Measurements from ENCODE around the gene VMAC.

Gene VMAC

DNA sequence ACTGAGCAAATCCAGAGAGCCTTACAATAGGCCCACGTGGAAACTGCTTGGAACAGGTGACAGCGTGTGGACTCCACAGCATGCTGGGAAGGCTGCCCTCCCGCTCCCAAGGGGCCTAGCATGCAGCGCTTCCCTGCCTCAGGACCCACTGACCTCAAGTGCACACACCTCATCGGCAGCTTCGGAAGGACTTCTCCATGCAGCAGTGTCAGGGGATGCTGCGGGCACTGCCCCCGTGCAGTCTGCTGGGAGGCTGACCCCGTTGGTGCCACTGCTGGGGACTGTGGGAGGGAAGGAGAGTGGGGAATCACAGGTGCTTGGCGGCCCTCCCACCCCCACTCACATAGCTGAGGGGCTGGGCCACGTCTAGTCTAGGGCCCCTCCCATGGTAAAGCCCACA is 26.6 kb downstream of the VMAC start:
- DNase-seq (ENCODE audit: low read depth in 2 of 2), result no peak

DNA sequence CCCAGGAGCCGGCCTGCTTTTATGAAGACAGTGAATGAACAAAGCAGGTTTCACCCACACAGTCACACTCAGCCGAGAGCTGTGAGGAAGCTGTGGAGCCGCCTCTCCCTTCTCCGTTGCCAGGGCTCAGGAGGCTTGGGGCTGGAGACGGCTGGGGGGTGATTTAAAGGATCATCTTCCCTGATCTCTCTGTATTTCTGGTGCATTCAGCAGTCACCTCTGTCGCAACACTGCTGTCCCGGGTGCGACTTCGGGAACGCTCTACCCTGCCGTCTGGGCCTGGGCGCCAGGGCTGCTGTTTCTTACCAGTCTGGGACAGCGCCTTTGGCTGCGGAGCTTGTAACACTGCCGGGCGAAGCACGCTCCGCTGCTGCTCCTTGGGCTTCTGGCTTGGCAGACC is 27.5 kb downstream of the VMAC start:
- no peak for DNase-seq (ENCODE audit: low read depth in 2 of 2)

DNA sequence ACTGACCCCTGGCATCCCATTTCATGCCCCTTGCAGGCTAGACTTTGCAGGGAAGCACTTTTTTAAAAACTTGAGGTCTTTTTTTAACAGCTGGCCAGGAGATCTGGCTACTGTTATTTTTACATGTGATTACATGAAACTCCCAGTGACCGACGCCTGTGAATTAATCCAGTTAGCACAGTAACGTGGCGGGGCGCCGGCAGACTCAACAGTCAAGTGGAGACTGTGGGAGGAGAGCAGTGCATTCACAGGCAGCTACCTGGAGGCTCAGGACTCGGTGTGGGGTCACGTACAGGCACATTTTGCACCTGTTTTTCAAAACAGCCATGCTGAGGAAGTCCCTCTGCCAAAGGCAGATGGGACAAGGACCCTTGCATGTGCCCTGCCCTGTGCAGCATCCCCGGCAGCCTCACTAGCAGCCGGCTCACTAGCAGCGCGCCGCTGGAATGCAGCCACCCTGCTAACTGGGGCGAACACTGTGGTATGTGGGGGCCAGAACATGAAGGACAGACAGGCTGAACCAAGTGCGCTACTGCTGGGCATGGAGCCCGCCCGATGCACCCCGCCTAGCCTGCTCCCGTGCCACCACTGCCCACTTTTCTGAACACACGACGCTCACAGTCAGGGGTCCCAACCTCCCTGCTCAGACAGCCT is 28.1 kb downstream of the VMAC start:
- DNase-seq (ENCODE audit: low read depth in 2 of 2), result no peak

DNA sequence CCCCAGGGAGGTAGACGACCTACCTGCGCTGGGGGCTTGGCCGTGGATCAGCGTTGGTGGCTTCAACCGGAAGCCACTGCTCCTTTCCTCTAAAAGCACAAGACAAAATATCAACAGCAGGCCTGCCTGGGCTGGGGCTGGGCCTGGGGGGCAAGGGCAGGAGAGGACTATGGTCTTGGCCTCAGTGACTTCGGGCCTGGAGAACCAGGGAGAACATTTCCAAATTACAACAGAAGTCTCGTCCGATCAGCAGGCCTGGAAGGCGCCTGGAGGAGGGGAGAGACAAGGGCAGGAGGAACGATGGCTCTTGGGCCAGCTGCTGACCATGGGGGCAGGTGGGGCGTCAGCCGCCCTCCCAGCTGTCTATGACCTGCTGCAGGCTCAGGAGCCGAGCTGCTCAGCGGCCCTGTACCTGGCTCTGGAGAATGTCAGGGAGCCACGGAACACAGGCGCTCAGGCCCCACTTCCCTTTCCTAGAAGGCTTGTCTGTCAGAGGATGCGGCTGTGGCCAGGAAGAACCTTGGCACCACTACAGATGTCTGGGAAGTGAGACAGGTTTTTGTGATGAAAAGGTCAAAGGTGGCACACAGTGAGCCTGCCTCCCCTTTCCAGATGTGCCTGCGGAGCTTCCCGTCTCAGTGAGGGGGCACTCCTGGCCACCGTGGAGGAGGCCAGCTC is 28.9 kb downstream of the VMAC start:
- no peak for DNase-seq (ENCODE audit: low read depth in 2 of 2)

DNA sequence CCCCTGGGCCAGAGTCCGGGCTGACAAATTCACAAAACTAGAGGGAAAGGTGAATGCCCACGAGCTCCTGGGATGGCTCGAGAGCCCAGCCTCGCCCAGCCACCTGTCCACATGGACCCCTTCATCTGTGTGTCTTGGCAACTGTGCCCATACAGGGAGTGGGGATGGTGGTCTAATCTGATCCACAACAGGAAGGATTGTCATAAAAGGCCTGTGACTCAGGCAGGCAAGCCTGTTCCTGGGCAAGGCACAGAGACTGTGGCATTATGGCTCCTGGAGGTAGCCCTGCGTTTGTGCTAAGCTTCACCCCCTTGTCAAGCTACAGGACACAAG is 29.4 kb downstream of the VMAC start:
- DNase-seq (ENCODE audit: low read depth in 2 of 2), result no peak

GRCh38 chr19:5934774-5935472 is 30.3 kb downstream of the VMAC start:
- no peak for DNase-seq (ENCODE audit: low read depth in 2 of 2)

DNA sequence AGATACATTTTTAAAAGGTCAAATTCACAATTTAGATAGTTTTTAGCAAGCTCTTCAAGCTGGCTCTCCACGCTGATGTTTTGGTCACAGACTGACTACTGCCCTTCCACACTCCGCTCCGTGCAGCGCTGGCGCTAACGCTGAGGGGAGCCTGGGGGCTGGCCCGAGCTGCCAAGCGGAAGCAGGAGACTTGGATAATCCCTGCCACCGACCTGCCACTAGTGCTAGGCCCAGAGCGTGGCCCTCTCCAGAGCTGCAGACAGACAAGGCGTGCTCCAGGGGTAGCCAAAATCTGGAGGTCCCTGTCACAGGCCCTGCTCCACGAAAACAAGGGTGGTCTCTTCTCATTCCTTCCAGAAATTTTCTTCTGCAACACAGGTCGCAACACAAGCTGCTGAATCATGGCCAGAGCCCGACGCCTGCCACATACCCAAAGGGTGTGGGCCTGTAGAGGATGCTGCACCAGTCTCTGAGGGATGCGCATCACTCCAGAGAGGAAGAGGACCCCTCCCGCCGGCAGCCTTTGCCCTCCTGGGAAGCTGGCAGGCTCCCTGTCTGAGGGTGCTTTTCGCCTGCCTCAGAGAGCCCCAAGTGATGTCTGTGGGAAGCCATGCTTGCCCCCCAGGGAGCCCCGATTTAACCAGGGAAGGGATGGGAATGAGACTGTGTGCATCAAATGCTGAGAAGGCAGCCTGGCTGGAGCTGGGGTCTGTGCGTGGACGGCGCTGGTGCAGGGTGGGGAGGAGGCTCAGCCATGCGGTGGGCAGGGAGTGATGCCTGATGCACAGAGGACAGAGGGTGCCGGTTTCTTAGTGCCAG is 31.0 kb downstream of the VMAC start:
- DNase-seq (ENCODE audit: low read depth in 2 of 2), result no peak

DNA sequence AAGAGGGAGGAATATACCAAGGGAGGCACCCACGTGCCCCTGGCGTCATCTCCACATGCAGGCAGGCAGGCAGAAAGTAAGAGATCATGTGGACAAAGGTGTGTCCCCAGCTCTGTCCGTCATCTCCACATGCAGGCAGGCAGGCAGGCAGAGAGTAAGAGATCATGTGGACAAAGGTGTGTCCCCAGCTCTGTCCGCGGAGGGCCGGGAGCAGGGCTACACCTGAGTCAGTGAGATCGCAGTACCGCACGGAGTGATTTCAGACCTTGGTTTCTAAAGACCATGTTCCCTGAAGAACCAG is 31.6 kb downstream of the VMAC start:
- DNase-seq (ENCODE audit: low read depth in 2 of 2), result no peak

- DNase-seq (ENCODE audit: low read depth in 2 of 2), result no peak
Measured at GRCh38 chr19:5937550-5937949, 32.9 kb downstream of the VMAC start.

- DNase-seq (ENCODE audit: low read depth in 2 of 2), result no peak
Measured at GRCh38 chr19:5940260-5941208, 35.9 kb downstream of the VMAC start.

GRCh38 chr19:5941673-5942072 is 37.0 kb downstream of the VMAC start:
- no peak for DNase-seq (ENCODE audit: low read depth in 2 of 2)

- no peak for DNase-seq (ENCODE audit: low read depth in 2 of 2)
Measured at GRCh38 chr19:5943045-5943444, 38.4 kb downstream of the VMAC start.

DNA sequence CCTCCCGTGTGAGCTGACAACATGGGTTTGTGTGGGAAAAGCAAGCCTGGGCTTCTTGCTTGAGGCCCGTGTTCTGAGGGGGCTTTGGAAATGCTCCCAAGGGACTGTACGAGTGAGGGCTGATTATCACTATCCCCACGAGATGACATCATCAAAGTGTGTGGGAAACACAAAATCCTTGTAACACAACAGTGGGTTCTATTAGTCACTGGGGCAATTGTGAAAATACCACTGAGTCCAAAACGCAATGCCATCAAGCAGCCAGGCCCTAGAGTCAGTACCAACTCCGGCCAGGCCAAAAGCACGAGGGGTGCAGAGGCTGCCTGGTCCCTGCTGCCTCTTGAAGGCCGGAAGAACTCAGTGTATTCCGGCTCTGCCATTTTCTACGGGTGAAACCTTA is 39.0 kb downstream of the VMAC start:
- DNase-seq (ENCODE audit: low read depth in 2 of 2), result no peak

DNA sequence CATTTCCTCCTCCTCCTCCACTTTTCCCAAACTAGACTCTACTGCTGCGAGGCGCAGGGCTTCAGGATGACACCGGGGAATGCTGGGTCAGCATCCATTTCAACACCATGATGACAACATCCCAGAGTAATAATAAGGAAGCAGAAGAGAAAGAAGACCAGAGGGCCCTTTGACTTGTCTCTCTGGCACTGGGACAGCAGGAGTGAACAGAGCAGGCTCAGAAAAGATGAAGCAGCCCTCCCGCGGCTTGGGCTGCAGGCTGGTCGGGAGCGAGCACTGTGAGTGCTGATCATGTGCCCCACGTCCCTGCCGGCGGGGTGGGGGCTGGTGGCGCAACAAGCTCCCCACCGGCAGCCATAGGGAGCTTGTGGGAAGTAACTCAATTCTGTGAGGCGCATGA is 42.8 kb downstream of the VMAC start:
- no peak for DNase-seq (ENCODE audit: low read depth in 2 of 2)

DNA sequence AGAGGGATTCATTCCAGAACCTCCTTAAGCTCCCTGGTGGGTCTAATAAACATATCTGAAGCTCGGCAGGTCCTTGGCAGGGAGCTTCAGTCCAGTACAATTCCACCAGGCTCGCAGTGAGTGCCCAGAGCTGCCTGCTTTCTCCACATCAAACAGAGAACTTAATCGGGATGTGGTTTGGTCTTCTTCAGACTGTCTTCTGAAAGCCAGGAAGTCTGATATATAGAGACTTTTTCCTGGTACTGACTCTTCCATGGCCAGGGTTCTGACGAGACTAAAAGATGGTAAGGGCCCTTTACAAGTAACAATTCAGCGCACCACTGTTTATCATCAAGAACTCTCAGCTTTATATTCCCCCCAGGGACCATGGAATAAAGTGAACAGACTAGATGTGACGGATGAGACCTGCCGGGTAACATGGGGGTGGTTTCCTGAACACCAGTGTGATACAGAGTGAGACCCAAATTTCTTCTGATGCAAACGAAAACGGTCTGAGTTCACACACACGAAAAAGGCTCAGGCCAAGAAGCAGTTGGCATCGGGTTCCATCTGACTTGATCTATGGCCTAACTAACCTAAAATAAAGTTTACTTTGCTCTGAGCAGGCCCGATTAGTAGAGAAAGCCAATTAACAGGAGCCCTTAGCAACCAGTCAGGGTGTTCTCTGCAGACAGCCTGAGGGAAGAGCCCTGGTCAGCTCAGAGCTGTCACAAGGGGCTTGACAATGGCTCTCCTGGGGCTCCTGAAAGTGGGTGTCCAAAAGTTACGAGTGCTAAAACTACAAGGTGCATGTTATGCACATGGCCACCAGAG is 44.3 kb downstream of the VMAC start:
- DNase-seq (ENCODE audit: low read depth in 2 of 2), result no peak

- DNase-seq (ENCODE audit: low read depth in 2 of 2), result peak in 1 of 2 donors; percentile 18
Measured at GRCh38 chr19:5949792-5950305, 45.2 kb downstream of the VMAC start.

DNA sequence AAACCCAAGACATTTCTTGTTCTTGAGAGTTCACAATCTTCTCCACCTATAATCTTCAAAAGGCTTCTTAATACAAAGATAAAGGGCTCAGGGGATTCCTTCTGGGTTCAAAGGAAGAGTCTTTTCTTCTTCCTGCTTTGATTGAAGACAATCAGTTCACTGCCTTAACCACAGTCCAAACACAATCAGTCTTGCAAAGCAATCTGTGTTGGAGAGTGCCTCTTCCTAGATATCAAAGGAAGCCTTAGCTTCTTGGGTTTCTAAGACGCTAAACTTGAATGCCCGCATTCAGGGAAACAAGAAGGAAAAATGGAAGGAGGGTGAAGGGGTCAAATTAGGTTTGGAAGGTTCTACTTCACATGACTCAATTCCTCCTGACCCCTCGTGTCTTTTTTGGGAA is 46.1 kb downstream of the VMAC start:
- DNase-seq (ENCODE audit: low read depth in 2 of 2), result no peak

GRCh38 chr19:5951338-5951861 is 46.7 kb downstream of the VMAC start:
- DNase-seq (ENCODE audit: low read depth in 2 of 2), result no peak

DNA sequence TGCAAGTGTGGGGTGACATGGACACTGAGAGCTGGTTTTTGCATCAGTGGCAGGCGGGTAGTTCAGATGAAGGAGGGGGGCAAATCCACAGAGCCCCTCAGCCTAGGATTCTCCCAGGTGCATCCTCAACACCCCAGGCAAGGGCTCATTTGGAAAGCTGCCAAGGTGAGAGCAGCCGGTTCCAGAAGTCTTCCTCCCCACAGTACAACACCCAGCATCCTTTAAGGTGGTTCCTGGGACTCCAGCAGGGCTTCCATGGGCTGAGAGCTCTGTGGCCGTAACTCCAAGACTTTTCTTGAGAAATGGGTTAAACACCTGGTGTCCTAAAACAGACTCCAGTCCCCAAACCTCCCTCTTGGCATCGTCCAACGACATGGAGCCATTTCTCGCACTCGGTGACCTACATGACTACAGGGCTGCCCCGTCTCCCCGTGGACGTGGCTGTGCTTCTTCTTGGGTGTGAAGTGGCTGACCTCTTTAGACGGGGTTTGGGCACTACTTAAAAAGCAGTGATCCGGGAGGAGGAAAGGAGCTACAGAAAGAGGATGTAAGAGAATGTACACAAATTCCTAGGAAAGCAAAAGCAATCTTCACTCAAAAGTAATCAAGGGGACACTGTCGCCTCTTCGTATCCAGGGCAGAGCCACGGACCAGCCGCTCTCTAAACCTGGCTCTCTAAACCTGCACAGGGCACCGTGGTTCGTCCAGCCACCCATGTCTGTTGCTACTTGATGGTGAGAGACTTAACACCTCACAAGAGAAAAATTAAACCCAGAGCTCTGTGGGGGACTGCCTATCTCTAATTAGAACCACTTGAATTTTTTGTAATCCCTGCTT is 47.7 kb downstream of the VMAC start:
- no peak for DNase-seq (ENCODE audit: low read depth in 2 of 2)
